GM21619 (cell line): ENCODE results near the gene CD2BP2.
"Not testable (repeated sequence)": the region's sequence is repeated elsewhere in the genome, so short reads cannot be mapped to it uniquely, and the experiment has no call there.

ENCODE experiments used
- ATAC-seq: cut with Tn5 transposase; IDR thresholded peaks from one replicate; pipeline ENCODE4 v1.9.1; 2021; ENCODE audit not compliant: unreplicated experiment

Gene CD2BP2

DNA sequence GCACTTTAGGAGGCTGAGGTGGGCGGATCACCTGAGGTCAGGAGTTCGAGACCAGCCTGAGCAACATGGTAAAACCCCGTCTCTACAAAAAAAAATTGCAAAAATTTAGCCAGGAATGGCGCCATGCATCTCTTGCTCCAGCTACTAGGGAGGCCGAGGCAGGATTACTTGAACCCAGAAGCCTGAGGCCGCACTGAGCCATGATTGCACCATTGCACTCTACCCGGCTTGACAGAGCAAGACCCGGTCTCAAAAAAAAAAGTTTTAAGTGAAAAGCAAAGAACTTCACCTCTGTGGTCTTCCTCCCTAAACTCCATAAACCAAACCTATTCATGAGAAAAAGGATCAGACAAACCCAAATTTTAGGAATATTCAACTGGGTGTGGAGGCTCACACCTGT is 7.0 kb downstream of the CD2BP2 start:
- no peak for ATAC-seq

GRCh38 chr16:30346286-30346685 is 8.8 kb downstream of the CD2BP2 start:
- ATAC-seq, result no peak

DNA sequence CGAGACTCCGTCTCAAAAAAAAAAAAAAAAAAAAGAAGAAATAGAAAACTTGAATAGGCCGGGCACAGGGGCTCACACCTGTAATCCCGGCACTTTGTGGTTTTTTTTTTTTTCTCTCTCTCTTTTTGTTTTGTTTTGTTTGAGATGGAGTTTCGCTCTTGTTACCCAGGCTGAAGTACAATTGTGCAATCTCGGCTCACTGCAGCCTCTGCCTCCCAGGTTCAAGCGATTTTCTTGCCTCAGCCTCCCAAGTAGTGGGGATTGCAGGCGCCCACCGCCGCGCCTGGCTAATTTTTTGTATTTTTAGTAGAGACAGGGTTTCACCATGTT is 11.7 kb downstream of the CD2BP2 start:
- not testable (repeated sequence) for ATAC-seq

DNA sequence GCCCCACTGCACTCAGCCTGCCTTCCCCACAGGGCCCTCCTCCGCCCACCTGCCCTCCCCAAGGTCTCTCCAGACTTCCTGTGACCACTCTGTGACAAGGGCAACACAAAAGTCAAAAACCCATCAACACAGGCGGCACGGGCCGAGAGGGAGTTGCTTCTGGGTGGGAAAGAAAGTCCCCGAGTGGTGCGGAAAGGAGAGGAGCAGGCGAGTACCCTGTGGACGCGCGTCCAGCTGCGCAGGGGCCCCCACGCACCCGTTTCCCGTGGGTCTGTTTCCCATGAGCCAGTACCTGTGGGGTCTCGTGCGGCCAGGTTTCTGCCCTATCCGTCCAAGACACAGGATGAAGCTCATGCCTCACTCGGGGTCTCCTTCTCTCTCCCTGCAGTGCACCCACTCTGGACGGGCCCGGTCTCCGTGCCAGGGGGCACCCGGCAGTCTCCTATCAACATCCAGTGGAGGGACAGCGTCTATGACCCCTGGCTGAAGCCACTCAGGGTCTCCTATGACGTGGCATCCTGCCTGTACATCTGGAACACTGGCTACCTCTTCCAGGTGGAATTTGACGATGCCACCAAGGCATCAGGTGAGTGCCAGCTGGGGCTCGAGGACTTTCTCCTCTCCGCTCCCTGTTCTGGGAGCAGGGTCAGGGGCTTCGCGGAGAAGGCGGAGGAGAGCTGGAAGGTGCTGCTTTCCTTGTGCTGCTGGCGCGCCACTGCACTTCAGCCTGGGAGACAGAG is 12.2 kb downstream of the CD2BP2 start:
- ATAC-seq, result no peak

GRCh38 chr16:30341971-30342370 is 13.1 kb downstream of the CD2BP2 start:
- ATAC-seq, result not testable (repeated sequence)

GRCh38 chr16:30340621-30341020 is 14.5 kb downstream of the CD2BP2 start:
- no peak for ATAC-seq

DNA sequence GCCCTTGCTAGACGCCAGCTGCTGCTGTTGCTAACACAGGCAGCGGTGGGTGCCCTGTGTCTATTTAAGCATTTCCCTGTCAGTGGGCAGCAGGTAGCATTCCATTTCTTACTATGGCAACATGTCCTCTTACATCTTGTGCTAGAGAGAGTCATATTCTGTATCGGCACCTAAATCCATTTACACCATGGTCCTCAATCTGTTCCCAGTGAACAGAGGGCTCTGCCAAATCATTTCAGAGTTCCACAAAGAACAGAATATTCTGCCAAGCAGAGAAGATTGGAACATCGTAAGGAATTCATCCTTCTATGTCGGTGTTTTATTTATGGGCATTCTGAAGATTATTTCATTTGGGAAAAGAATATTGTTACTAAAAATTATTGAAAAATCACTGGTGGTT is 16.4 kb downstream of the CD2BP2 start:
- ATAC-seq, result not testable (repeated sequence)

DNA sequence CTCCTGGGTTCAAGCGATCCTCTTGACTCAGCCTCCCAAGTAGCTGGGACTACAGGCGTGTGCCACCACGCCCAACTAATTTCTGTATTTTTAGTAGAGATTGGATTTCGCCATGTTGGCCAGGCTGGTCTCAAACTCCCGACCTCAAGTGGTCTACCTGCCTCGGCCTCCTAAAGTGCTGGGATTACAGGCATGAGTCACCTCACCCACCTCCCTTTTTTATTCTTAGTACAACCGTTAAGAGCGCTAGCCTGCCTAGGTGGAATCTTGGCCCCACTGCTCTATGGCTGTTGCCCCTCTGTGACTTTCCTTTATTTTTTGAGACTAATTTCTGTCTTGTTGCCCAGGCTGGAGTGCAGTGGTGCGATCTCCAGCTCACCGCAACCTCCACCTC is 17.1 kb downstream of the CD2BP2 start:
- not testable (repeated sequence) for ATAC-seq

GRCh38 chr16:30335598-30336474 is 19.3 kb downstream of the CD2BP2 start:
- ATAC-seq, result peak; percentile 14

GRCh38 chr16:30335028-30335597 is 20.0 kb downstream of the CD2BP2 start:
- ATAC-seq, result peak; percentile 65

DNA sequence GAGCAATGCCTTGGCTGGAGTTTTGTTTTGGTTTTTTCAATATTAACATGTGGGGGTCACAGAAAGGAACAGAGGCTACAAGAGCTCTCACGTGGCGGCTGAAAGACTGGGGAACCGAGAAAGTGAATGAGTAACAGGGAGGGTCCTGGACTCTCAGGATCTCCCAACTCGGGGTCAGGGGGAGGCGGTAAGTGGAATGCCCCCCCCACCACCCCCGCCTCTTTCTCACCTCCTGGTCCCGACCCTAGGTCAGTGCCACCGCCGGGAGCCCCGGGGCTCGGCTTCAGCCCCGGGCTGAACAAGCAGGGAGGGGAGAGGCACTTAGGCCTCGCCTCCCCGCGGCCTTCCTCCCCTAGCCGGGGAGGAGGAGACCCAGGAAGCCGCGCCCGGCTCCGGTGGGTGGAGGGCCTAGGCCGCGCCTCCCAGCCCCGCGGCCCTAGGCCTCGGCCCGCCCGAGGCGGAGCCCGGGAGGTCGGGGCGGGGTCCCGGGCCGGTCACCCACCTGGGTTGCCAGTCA is 20.6 kb downstream of the CD2BP2 start:
- peak; percentile 81 for ATAC-seq

- not testable (repeated sequence) for ATAC-seq
These were observed 30.9 kb downstream of the CD2BP2 start for GRCh38 chr16:30324220-30324619.

- ATAC-seq, result not testable (repeated sequence)
These were observed 36.5 kb downstream of the CD2BP2 start for GRCh38 chr16:30318647-30319046.

DNA sequence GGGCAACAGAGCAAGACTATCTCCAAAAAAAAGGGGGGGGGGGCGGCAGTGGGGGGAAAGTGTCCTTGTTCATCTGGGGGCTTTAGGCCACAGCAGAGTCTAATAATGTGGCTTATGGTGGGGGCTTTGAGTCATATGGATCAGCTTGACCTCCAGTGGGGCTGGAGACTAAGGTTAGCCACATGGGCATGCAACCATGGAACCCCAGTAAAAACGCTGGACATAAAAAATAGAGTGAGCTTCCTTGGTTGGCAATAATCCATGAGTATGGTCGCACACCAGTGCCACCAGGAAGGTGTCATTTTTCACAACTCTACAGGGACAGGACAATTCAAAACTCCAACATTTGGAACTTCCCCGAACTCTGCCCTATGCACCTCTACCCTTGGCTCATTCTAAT is 44.2 kb downstream of the CD2BP2 start:
- not testable (repeated sequence) for ATAC-seq

DNA sequence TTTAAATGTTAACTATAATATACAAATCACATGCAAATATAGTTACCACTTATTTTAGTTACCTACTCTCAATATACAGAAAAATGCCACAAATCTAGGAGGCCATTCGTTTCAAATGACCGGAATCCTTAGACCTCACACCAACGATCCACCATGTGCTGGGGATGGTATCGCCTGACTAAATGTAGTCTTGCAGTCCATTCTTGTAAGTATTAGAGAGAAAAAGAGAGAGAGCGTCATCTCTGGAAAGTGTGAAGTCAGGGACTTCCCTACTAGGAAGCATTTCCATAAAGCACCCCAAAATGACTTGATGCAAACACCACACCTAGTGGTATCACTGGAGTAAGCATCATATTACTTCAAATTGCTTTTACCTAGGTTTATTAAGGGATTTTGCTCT is 45.9 kb downstream of the CD2BP2 start:
- ATAC-seq, result not testable (repeated sequence)
